Neuron (in vitro differentiated cells): ENCODE data around the gene POU2F1.

ENCODE experiments used
- H2AFZ ChIP-seq: one replicate; pipeline ENCODE4 v1.6.1; 2013; ENCODE audit warnings: low read depth, mild to moderate bottlenecking, inconsistent platforms, low read length, moderate library complexity
- H3K27me3 ChIP-seq: one replicate; pipeline ENCODE4 v1.6.1; 2013; ENCODE audit warnings: low read length; ENCODE audit not compliant: insufficient read depth
- H3K36me3 ChIP-seq: one replicate; pipeline ENCODE4 v1.6.1; 2013; ENCODE audit warnings: low read length; ENCODE audit not compliant: insufficient read depth
- H3K4me1 ChIP-seq: one replicate; pipeline ENCODE4 v1.6.1; 2013; ENCODE audit warnings: low read length; ENCODE audit not compliant: insufficient read depth
- H3K4me3 ChIP-seq: 2 replicates; pipeline ENCODE4 v1.5.1; 2013; ENCODE audit warnings: mild to moderate bottlenecking, low read length, moderate library complexity
- H3K9me3 ChIP-seq: one replicate; pipeline ENCODE4 v1.6.1; 2013; ENCODE audit warnings: low read length

Gene POU2F1

GRCh38 chr1:167220537-167221125 lies at the start of gene POU2F1:
Gene POU2F1, plus strand, starts transcription at chr1:167220886. Its CDS starts 12 bp downstream, at chr1:167220898.
- Histone ChIP-seq H3K4me1 (peaks cover 27% of the 10 kb centered on the region), H2AFZ (peak within 1 kb of the TSS; percentile 72), H3K4me3 (peak within 1 kb of the TSS; percentile 68), H3K36me3 (no peaks in the 10 kb centered on the region), H3K27me3 (no peaks in the 10 kb centered on the region), H3K9me3 (no peaks in the 10 kb centered on the region)

GRCh38 chr1:167171286-167171929 lies 49.3 kb upstream of the POU2F1 start:
- H3K4me1 ChIP-seq, result peaks cover 13% of the 10 kb centered on the region
- H2AFZ ChIP-seq, result no peak overlapping the region
- H3K36me3 ChIP-seq, result no peaks in the 10 kb centered on the region
- peaks cover 11% of the 10 kb centered on the region for H3K9me3 ChIP-seq
- H3K27me3 ChIP-seq, result peaks cover 19% of the 10 kb centered on the region
- no peak overlapping the region for H3K4me3 ChIP-seq

- no peaks in the 10 kb centered on the region for H3K36me3 ChIP-seq
- H3K27me3 ChIP-seq, result peaks cover 17% of the 10 kb centered on the region
- H3K9me3 ChIP-seq, result peaks cover 3% of the 10 kb centered on the region
- H3K4me3 ChIP-seq, result no peak overlapping the region
- peaks cover 12% of the 10 kb centered on the region for H3K4me1 ChIP-seq
- H2AFZ ChIP-seq, result no peak overlapping the region
Observed at GRCh38 chr1:167173516-167174184, 47.0 kb upstream of the POU2F1 start.

DNA sequence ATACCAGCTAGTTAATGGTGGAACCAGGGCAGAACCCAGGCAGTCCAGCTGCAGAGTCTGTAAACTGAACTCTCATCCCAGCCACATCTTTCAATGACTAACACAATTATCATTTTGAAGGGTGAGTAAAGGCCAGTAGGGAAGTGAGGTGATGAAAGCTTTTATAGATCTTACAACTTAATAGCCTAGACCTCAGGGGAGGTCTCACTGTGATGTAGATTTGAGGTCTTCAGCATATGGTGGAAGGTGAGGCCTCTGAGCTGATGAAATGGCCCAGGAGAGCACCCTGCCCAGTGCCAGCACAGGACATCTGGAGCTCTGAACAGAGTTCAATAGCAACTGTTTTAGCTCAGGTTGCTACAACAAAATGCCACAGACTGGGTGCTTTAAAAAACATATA lies 44.8 kb upstream of the POU2F1 start:
- H3K36me3 ChIP-seq, result no peaks in the 10 kb centered on the region
- no peaks in the 10 kb centered on the region for H3K9me3 ChIP-seq
- peaks cover 12% of the 10 kb centered on the region for H3K4me1 ChIP-seq
- peaks cover 22% of the 10 kb centered on the region for H3K27me3 ChIP-seq
- H2AFZ ChIP-seq, result no peak overlapping the region
- no peak overlapping the region for H3K4me3 ChIP-seq

DNA sequence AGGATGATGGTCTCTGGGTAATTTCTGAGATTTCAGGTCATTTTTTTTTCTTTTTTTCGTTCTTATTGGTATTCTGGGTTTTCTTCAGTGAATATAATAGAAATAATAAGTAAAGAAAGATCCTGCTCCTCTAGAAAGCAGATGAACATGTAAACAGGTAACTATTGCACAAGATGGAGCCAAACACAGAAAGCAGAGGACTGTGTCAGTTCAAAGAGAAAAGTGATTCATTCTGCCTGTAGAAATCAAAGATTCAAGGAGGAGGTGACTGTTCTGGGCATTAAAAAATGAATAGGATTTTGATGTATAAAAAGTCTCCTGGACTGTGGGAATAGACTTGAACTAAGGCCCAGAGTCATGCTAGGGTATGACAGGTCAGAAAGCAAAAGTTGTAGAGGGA lies 41.9 kb upstream of the POU2F1 start:
- Histone ChIP-seq H3K4me3 (no peak overlapping the region), H3K9me3 (no peaks in the 10 kb centered on the region), H3K27me3 (peaks cover 39% of the 10 kb centered on the region), H3K4me1 (peaks cover 8% of the 10 kb centered on the region), H2AFZ (no peak overlapping the region), H3K36me3 (no peaks in the 10 kb centered on the region)

DNA sequence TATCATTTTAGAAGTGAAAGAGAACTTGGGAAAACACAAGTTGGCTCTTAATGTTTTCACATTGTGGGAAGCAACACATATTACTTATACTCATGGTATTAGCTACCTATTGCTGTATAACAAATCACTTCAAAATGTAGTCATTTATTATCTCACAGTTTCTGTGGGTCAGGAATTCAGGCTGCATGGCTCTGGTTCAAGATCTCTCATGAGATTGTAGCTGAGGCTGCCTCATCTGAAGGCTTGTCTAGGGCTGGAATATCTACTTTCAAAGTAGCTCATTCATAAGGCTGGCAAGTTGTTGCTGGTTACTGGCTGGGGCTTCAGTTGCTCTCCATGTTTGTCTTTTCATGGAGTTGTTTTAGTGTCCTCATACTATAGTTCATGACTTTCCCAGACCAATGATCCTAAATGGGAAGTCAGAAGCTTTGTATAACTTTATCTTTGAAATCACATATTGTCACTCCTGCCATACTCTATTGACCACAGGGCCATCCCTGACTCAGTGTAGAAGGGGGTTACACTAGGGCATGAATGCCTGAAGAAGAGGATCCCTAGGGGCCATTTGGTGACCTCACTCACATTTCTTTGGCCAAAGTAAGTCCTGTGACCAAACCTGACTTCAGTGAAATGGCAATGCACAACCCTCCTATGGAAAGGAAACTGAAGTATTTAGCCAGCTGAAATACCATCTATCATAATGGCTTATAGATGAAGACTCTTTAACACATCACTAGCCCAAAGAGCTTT lies 37.9 kb upstream of the POU2F1 start:
- Histone ChIP-seq H3K4me1 (peaks cover under 1% of the 10 kb centered on the region), H3K9me3 (peaks cover 2% of the 10 kb centered on the region), H3K27me3 (peaks cover 53% of the 10 kb centered on the region), H2AFZ (no peak overlapping the region), H3K36me3 (no peaks in the 10 kb centered on the region), H3K4me3 (no peak overlapping the region)

DNA sequence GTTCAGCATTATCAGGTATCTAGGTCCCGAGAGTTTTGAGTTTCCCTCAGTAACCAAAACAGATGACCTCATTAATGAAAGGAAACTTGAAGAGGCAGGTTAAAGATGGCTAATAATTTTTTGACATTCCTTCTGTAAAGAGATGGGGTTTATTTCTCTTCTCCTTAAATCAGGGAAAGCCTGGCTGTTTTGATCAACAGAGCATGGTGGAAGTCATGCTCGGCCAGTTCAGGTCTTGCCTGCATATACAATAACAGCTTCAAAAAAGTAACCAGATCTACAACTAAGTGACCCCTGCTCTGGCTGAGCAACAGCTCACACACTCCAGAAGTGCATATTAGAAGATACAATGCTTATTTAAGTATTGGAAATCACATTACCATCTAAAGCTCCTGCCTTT lies 36.6 kb upstream of the POU2F1 start:
- H3K27me3 ChIP-seq, result peaks cover 46% of the 10 kb centered on the region
- peaks cover 2% of the 10 kb centered on the region for H3K9me3 ChIP-seq
- no peak overlapping the region for H2AFZ ChIP-seq
- H3K36me3 ChIP-seq, result no peaks in the 10 kb centered on the region
- H3K4me1 ChIP-seq, result no peaks in the 10 kb centered on the region
- no peak overlapping the region for H3K4me3 ChIP-seq

DNA sequence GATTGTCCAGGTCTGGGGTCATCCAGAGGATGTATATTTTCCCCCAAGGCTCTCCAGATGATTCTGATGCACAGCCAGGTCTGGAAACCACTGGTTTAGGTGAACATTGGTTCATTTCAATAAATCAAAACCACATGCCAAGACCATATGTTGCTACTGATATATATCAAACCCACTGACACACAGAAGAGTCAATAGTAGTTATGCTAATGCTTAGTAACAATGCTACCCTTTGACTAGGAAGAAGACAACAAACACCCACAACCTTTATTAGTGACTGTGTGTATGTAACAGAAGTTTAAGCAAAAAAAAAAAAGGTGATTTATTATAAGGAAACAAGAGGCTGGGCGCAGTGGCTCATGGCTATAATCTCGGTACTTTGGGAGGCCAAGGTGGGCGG lies 35.6 kb upstream of the POU2F1 start:
- H3K4me3 ChIP-seq, result no peak overlapping the region
- H3K27me3 ChIP-seq, result peaks cover 41% of the 10 kb centered on the region
- H3K9me3 ChIP-seq, result peaks cover 2% of the 10 kb centered on the region
- no peaks in the 10 kb centered on the region for H3K4me1 ChIP-seq
- no peak overlapping the region for H2AFZ ChIP-seq
- no peaks in the 10 kb centered on the region for H3K36me3 ChIP-seq

DNA sequence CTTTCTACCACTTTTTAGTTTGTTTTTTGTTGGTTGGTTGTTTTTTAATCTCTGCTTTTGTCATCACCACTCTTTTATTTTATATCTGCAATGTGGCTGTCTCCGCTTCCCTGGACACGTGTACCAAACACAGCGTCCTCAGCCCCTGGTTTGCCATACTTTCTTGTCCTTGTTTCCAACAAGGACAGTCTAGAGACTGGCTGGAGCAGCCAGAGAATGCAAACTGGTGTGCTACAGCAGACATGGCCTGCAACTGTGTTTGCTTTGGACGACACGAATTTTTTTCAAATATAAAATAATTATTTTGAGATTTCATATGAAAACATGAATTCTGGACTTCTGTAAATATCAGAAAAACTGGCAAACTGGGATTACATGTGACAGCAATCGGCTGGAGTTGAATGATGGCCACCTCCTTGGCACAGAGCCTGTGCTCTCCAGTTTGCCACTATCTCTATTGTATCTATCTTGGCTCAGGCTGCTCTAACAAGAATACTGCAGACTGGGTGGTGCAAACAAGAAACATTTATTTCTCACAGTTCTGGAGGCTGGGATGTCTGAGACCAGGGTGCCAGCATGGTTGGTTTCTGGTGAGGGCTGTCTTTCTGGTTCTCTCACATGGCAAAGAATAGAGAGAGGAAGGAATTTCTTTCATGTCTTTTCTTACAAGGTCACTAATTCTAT lies 34.6 kb upstream of the POU2F1 start:
- H3K36me3 ChIP-seq, result no peaks in the 10 kb centered on the region
- peaks cover 2% of the 10 kb centered on the region for H3K9me3 ChIP-seq
- H2AFZ ChIP-seq, result no peak overlapping the region
- H3K27me3 ChIP-seq, result peaks cover 42% of the 10 kb centered on the region
- no peaks in the 10 kb centered on the region for H3K4me1 ChIP-seq
- no peak overlapping the region for H3K4me3 ChIP-seq

- H3K36me3 ChIP-seq, result no peaks in the 10 kb centered on the region
- peaks cover 2% of the 10 kb centered on the region for H3K9me3 ChIP-seq
- no peaks in the 10 kb centered on the region for H3K4me1 ChIP-seq
- H3K4me3 ChIP-seq, result no peak overlapping the region
- peaks cover 42% of the 10 kb centered on the region for H3K27me3 ChIP-seq
- no peak overlapping the region for H2AFZ ChIP-seq
Observed at GRCh38 chr1:167186771-167187170, 33.9 kb upstream of the POU2F1 start.

GRCh38 chr1:167190747-167191237 lies 29.9 kb upstream of the POU2F1 start:
- no peaks in the 10 kb centered on the region for H3K4me1 ChIP-seq
- H2AFZ ChIP-seq, result no peak overlapping the region
- H3K27me3 ChIP-seq, result peaks cover 38% of the 10 kb centered on the region
- peaks cover 2% of the 10 kb centered on the region for H3K9me3 ChIP-seq
- no peaks in the 10 kb centered on the region for H3K36me3 ChIP-seq
- H3K4me3 ChIP-seq, result no peak overlapping the region

DNA sequence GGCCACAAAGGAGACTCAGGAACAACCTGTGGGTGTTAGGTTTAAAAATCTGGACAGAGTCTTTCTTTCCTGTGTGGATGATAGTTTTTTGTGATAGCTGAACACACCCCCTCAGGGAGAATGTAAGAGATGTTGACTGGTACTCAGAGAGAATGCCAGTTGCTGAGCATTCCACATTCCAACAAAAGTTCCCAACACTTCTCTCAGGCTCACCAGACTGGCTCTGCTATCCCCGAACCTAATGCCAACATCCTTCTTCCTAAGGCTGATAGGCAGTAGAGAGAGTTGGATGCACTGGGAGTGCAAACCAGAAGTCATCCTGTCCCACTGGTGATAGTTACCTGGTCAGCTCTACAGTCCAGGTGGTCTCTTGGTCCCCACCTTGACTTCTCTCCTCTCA lies 28.7 kb upstream of the POU2F1 start:
- Histone ChIP-seq H2AFZ (no peak overlapping the region), H3K27me3 (peaks cover 43% of the 10 kb centered on the region), H3K36me3 (no peaks in the 10 kb centered on the region), H3K4me1 (no peaks in the 10 kb centered on the region), H3K9me3 (peaks cover 2% of the 10 kb centered on the region), H3K4me3 (no peak overlapping the region)
